ENCODE measurements around the gene SUMF1.

GRCh38 chr3:4313606-4314293 lies 153.3 kb downstream of the SUMF1 start:
- no peak for TF ChIP-seq POLR2AphosphoS5 (IDR thresholded peaks at IDR 0.05; ENCODE audit: borderline replicate concordance, low read depth, low read length)
- no peak for TF ChIP-seq EZH2 (IDR thresholded peaks at IDR 0.05)
- no peak for TF ChIP-seq FOXP2 (optimal IDR thresholded peaks at IDR 0.05; ENCODE audit: control extremely low read depth, extremely low read length, insufficient read depth)
